ENCODE data around the gene TRAK1.

DNA sequence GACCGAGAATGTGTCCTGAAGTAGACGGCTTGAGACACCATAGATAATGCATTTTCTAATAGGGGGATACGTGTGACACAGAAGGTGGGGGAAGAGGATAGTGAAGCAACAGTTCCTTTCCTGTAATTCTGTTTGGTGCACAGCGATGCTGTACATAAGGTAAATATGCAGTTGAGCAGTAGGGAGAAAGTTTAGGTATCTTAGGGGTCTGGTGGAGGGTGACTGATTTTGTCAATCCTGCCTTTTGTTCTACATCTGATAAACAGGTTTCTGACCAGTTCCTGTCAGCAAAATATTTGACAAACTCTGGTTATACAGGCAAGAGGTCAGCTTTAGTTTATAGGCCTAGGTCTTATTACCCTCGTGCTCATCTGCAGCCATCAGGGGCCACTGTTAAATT lies 71.3 kb downstream of the TRAK1 start:
- TF ChIP-seq GATA2 (IDR thresholded peaks at IDR 0.05; ENCODE audit: low read depth, low read length) (no peak), GATA3 (IDR thresholded peaks at IDR 0.05; ENCODE audit: low read depth, low read length) (no peak)

Measured in SH-SY5Y (cell line).